Neural cell (in vitro differentiated cells): Measurements from ENCODE around the gene ITPK1. TPM values are rescaled to one million over a fixed set of nuclear protein-coding genes. Genes with fewer than 3 reads are reported as not detected.

ENCODE experiments used
- H2AFZ ChIP-seq: fragments of 200-600, 300-800 bp; sonication (generic), shearing (Covaris generic); 2 replicates; pipeline ENCODE4 v1.6.0; 2014; ENCODE audit warnings: low read depth, mild to moderate bottlenecking, antibody characterized with exemption, low read length, moderate library complexity
- H3F3A ChIP-seq: fragments of 200-600 bp; shearing (Covaris generic); 2 replicates; pipeline ENCODE4 v1.6.1; 2016; ENCODE audit warnings: mild to moderate bottlenecking, moderate library complexity, mixed read lengths, antibody characterized with exemption, low read length; ENCODE audit not compliant: insufficient read depth, poor library complexity, severe bottlenecking
- H3K27ac ChIP-seq: fragments of 200-600, 300-800 bp; sonication (generic), shearing (Covaris generic); 2 replicates; pipeline ENCODE4 v1.5.1; 2014; ENCODE audit warnings: mild to moderate bottlenecking, low read length, moderate library complexity
- H3K27me3 ChIP-seq: fragments of 300-800, 200-600 bp; sonication (generic), shearing (Covaris generic); 2 replicates; pipeline ENCODE4 v1.6.0; 2014; ENCODE audit warnings: mild to moderate bottlenecking, low read depth, low read length, moderate library complexity; ENCODE audit not compliant: insufficient read depth
- H3K36me3 ChIP-seq: fragments of 300-800, 200-600 bp; sonication (generic), shearing (Covaris generic); 2 replicates; pipeline ENCODE4 v1.5.1; 2014; ENCODE audit warnings: mild to moderate bottlenecking, antibody characterized with exemption, low read length, moderate library complexity; ENCODE audit not compliant: insufficient read depth
- H3K4me2 ChIP-seq: fragments of 300-800, 200-600 bp; sonication (generic), shearing (Covaris generic); 2 replicates; pipeline ENCODE4 v1.6.0; 2014; ENCODE audit warnings: mild to moderate bottlenecking, low read length
- H3K4me3 ChIP-seq: fragments of 300-800, 200-600 bp; sonication (generic), shearing (Covaris generic); 2 replicates; pipeline ENCODE4 v1.5.1; 2014; ENCODE audit warnings: mild to moderate bottlenecking, low read length, moderate library complexity
- H3K79me2 ChIP-seq: fragments of 200-600 bp; shearing (Covaris generic); replicated peaks from 2 replicates; pipeline ENCODE4 v1.6.0; 2014; ENCODE audit warnings: mild to moderate bottlenecking, low read length, moderate library complexity; ENCODE audit not compliant: insufficient read depth
- H3K9ac ChIP-seq: fragments of 300-800, 200-600 bp; sonication (generic), shearing (Covaris generic); 2 replicates; pipeline ENCODE4 v1.6.1; 2016; ENCODE audit warnings: mild to moderate bottlenecking, low read length, mixed read lengths
- H3K9me2 ChIP-seq: fragments of 200-600 bp; shearing (Covaris generic); 2 replicates; pipeline ENCODE4 v1.6.1; 2016; ENCODE audit warnings: mild to moderate bottlenecking, low read length, mixed read lengths; ENCODE audit not compliant: insufficient read depth
- H3K9me3 ChIP-seq: fragments of 200-600, 300-800 bp; sonication (generic), shearing (Covaris generic); 2 replicates; pipeline ENCODE4 v1.6.1; 2016; ENCODE audit warnings: mild to moderate bottlenecking, mixed run types, low read length, moderate library complexity, mixed read lengths
- H4K20me1 ChIP-seq: fragments of 200-600 bp; shearing (Covaris generic); 2 replicates; pipeline ENCODE4 v1.6.1; 2016; ENCODE audit warnings: mild to moderate bottlenecking, mixed run types; ENCODE audit not compliant: insufficient read depth
- EP300 ChIP-seq: fragments of 450-650 bp; conservative IDR thresholded peaks from 2 replicates; pipeline ENCODE4 v1.6.1; 2014; ENCODE audit warnings: antibody characterized with exemption, mild to moderate bottlenecking, moderate library complexity; ENCODE audit not compliant: poor library complexity, severe bottlenecking
- EZH2 ChIP-seq: fragments of 200-600, 300-800 bp; shearing (Covaris generic), sonication (generic); IDR thresholded peaks from 2 replicates; pipeline ENCODE4 v1.6.1; 2014; ENCODE audit warnings: antibody characterized with exemption, low read length, borderline replicate concordance, mild to moderate bottlenecking; ENCODE audit not compliant: insufficient read depth, poor library complexity, severe bottlenecking
- MXI1 ChIP-seq: fragments of 450-650 bp; conservative IDR thresholded peaks from 2 replicates; pipeline ENCODE4 v1.6.1; 2014; ENCODE audit warnings: antibody characterized with exemption, mild to moderate bottlenecking; ENCODE audit not compliant: poor library complexity, severe bottlenecking
- POLR2AphosphoS5 ChIP-seq: IDR thresholded peaks from 2 replicates; pipeline ENCODE4 v1.6.1; 2012
- RAD21 ChIP-seq: fragments of 450-650 bp; conservative IDR thresholded peaks from 2 replicates; pipeline ENCODE4 v1.6.1; 2014; ENCODE audit warnings: antibody characterized with exemption, mild to moderate bottlenecking, moderate library complexity
- REST ChIP-seq: IDR thresholded peaks from 2 replicates; pipeline ENCODE4 v1.6.1; 2012; ENCODE audit warnings: borderline replicate concordance
- SMC3 ChIP-seq: fragments of 450-650 bp; conservative IDR thresholded peaks from 2 replicates; pipeline ENCODE4 v1.6.1; 2014; ENCODE audit warnings: antibody characterized with exemption, mild to moderate bottlenecking, moderate library complexity; ENCODE audit not compliant: poor library complexity
- TAF1 ChIP-seq: IDR thresholded peaks from 2 replicates; pipeline ENCODE4 v1.6.1; 2012; ENCODE audit warnings: low read depth
- polyA plus RNA-seq: library from polyadenylated mRNA; depleted of rRNA; stranded (reverse); fragments of >200 nt; gene quantifications from 2 replicates; pipeline ENCODE4 v1.2.3, GENCODE V29; 2014
- TF ChIP-seq, protein P1 (sequence below): fragments of 450-650 bp; IDR thresholded peaks from 2 replicates; pipeline ENCODE4 v1.5.1; 2014; ENCODE audit warnings: antibody characterized with exemption, mild to moderate bottlenecking, moderate library complexity; ENCODE audit not compliant: poor library complexity, severe bottlenecking

ITPK1 gene
- polyA plus RNA-seq, 1 donor from 2014 or later: 65.0 TPM

DNA sequence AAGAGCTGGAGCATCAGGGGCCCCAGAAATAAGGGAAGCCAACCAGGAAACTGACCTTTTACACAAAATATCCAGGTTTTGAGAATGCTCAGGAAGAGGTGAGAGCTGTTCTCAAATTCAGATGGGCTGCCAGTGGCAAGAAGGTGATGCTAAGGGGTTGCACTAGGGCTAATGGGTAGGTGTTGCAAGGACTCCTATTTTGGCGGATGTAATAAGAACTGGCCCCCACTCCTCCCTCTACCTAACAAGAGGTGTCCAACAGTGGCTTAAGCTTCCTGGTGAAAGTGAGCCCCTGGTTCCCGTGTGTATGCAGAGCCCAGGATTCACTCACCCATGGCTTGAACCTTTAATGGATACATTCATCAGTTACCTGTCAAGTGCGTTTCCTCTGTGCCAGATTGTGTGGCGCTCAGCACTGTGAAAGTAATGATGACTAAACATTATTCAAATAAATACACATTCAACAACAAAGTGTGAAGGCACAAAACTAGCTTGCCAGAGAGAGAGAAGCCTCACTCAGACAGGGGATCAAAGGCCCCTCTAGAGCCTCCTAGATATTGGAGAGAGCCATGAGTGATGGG is 193.5 kb downstream of the ITPK1 start:
- Histone ChIP-seq H3K36me3 (no peaks in the 10 kb centered on the region), H3K4me3 (peak overlapping the region; percentile 99), H3K4me2 (peak overlapping the region; percentile 52), H3F3A (no peaks in the 10 kb centered on the region), H3K9ac (peak overlapping the region; percentile 82), H3K79me2 (no peaks in the 10 kb centered on the region), H3K9me3 (no peaks in the 10 kb centered on the region), H3K27me3 (peaks cover 11% of the 10 kb centered on the region), H3K27ac (peak overlapping the region; percentile 74), H2AFZ (peak overlapping the region; percentile 89), H4K20me1 (no peaks in the 10 kb centered on the region), H3K9me2 (no peaks in the 10 kb centered on the region)
- TF ChIP-seq TAF1: no peak
- no peak for TF ChIP-seq SMC3
- no peak for TF ChIP-seq EP300
- no peak for TF ChIP-seq RAD21
- peak; percentile 22 for TF ChIP-seq POLR2AphosphoS5

GRCh38 chr14:92920001-92920400 is 195.7 kb downstream of the ITPK1 start:
- Histone ChIP-seq H3K36me3 (no peaks in the 10 kb centered on the region), H3K79me2 (no peaks in the 10 kb centered on the region), H3K9ac (no peak overlapping the region), H3K27ac (no peak overlapping the region), H3K4me3 (no peak overlapping the region), H3K27me3 (peaks cover 15% of the 10 kb centered on the region), H3K9me2 (no peaks in the 10 kb centered on the region), H3K9me3 (no peaks in the 10 kb centered on the region), H3K4me2 (no peak overlapping the region), H4K20me1 (no peaks in the 10 kb centered on the region), H2AFZ (no peak overlapping the region), H3F3A (no peaks in the 10 kb centered on the region)
- TF ChIP-seq EZH2 (no peak), EP300 (peak; percentile 18), MXI1 (no peak), REST (no peak)
- TF ChIP-seq, protein P1, sequence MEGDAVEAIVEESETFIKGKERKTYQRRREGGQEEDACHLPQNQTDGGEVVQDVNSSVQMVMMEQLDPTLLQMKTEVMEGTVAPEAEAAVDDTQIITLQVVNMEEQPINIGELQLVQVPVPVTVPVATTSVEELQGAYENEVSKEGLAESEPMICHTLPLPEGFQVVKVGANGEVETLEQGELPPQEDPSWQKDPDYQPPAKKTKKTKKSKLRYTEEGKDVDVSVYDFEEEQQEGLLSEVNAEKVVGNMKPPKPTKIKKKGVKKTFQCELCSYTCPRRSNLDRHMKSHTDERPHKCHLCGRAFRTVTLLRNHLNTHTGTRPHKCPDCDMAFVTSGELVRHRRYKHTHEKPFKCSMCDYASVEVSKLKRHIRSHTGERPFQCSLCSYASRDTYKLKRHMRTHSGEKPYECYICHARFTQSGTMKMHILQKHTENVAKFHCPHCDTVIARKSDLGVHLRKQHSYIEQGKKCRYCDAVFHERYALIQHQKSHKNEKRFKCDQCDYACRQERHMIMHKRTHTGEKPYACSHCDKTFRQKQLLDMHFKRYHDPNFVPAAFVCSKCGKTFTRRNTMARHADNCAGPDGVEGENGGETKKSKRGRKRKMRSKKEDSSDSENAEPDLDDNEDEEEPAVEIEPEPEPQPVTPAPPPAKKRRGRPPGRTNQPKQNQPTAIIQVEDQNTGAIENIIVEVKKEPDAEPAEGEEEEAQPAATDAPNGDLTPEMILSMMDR: no peak

DNA sequence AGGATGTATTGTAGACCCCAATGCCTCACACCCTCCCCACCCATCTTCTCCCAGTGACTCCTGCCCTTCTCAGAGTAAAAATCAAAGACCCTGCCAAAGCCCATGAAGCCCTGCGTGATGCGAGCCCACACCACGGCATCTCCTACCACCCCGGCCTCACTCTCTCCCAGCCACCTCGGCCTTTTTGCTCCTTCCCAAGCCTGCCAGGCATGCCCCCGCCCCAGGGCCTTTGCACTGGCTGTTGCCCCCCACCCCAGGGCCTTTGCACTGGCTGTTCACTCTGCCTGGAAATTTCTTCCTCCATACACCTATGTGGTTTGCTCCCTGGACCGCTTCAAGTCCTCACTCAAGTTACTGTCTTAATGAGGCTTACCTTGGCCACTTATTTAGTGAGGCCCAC is 197.8 kb downstream of the ITPK1 start:
- Histone ChIP-seq H3K9me2 (no peaks in the 10 kb centered on the region), H3K79me2 (no peaks in the 10 kb centered on the region), H3K36me3 (no peaks in the 10 kb centered on the region), H3K27me3 (peaks cover 15% of the 10 kb centered on the region), H3K9me3 (no peaks in the 10 kb centered on the region), H4K20me1 (no peaks in the 10 kb centered on the region), H3K4me2 (no peak overlapping the region), H2AFZ (no peak overlapping the region), H3K4me3 (no peak overlapping the region), H3F3A (no peaks in the 10 kb centered on the region), H3K27ac (no peak overlapping the region), H3K9ac (no peak overlapping the region)
- TF ChIP-seq, protein P1: no peak
- TF ChIP-seq EZH2 (no peak), EP300 (no peak), MXI1 (no peak), RAD21 (no peak), POLR2AphosphoS5 (no peak), TAF1 (no peak), REST (no peak), SMC3 (no peak)
